ENCODE data around the gene SETX.

The SETX gene

DNA sequence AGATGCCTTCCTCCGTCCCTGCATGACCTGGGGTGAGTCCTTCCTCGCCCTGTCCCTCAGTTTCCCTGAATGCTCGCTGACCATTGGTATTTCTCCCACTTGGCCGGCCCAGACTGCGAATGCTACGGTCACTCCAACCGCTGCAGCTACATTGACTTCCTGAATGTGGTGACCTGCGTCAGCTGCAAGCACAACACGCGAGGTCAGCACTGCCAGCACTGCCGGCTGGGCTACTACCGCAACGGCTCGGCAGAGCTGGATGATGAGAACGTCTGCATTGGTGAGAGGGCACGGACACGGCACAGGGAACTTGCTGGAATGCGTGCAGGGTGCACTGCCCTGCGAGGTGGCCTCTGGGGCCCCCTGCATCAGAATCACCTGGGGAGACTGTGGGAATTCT is 115.8 kb downstream of the SETX start:
- DNase-seq = peak in 1 of 2 experiments; percentile 28

DNA sequence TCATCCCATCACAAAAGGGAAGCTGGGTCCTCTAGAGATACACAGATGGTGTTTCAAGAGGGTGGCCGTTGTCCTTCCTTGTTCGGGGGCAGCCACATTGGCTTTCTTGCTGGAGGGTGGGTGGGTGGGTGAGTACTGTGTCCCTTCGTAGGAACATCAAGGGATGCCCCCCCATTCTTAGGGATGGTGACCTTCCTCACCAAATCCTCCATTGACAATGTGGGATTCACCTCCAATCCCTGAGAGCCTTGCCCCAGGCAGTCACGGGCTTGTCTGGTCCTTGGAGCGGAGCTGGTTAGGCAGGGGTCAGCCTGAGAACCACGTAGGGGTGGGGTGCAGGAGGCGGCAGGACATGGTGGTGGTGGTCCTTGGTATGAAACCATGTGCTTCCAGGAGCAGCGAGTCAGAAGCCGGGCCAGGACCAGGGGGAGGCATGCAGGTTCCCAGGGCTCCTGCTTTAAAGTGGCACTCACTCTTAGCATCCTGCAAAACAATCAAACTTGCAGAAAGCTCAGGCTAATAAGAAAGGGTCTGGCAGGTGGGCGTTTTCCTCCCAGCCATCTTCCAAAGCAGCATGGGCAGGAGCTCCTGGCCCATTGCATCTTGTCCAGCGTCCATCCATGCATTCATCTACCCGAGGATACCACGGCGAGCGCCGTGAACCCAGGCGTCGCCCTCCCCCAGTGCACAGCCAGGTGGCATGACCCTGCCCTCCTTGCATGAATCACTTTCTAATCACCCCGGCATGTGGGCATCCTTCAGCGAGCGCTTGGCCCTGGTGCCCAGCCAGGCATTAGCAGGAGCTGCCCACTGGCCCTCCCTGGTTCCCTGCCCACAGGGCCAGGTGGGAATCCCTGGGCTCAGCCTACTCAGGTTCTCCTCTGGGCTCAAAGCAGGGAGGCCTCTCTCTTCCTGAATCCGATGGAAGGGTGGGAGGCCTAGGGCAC is 116.5 kb downstream of the SETX start:
- DNase-seq = no peak

DNA sequence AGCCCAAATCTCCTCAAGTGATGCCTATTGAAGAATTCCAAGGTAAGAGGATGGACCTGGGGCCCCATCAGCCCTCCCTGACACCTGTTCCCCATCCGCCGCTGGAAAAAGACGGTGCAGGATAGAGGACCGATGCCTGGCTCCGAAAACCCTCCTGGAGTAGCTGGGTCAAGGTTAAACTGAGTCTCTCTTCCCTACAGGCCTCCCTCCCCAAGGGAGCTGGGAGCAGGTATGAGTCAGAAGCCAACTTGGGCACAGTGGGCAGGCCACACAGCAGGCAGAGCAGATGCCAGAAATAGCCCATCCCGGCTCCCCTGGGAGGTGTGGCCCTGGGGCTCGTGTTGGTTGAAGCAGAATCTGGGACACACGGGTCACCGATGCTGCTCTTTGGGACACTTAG is 117.3 kb downstream of the SETX start:
- DNase-seq = no peak

DNA sequence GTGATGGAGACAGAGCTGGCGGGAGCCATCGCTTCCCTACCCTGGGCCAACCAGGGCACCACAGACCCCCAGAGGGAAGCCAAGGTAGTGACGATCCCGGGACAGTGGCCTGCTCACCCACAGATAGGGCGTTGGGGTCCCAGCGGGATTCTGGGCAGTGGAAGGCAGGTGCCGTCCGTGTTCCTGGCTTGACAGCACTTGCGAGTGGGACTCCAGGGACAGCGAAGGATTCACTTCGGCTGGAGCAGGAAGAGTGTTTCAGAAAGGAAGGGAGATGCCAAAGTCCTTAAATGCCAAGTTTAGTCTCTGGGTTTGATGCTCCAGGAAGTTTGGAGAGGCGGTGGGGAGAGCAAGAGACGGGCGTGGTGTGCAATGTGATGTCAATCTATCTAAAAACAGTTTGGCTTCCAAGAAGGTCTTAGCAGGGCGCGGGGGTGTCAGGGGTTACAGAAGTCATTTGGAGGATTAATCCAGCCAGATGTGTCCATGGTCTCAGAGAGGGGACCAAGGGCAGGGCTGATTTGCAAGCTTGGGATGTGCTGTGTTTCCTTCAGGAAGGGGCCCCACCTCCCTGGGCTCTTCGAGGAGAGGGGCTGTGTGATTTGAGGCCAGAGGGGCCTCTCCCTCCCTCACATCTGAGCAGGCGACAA is 118.0 kb downstream of the SETX start:
- no peak for DNase-seq

DNA sequence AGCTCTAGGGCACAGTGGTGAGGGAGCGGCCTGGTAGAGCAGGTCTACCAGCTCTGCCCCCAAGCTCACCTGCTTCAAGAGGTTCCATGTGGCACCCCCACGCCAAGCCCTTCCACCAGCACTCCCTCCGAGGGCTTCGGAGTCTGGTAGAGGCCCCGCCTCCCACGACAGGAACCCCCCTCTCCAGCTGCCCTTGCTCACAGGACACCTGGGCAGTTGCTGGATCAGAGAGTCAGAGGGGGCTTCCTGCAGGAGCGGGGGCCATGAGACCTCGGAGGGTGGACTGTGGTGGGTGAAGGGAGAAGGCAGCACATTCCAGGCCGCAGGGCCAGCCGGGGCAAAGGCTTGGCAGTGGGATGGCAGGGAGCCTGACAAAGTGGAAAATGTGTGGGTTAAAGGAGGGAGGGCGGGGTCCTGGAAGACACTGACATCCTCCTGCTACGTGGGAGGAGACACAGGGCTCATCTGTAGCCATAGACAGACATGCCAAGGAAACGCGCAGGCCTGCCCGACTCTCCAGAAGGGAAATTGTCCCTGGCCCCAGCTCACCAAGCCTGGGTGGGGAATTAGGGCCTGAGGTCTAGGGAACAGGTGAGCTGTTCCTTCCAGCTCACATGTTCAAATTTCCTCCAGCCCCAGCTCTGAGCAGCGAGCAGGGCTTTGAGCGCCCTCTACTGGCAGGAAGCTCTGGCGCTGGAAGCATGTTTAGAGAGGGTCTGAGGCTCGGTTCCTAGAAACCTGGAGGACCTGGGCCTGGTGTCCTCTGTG is 118.7 kb downstream of the SETX start:
- DNase-seq = peak; percentile 54 to 71

DNA sequence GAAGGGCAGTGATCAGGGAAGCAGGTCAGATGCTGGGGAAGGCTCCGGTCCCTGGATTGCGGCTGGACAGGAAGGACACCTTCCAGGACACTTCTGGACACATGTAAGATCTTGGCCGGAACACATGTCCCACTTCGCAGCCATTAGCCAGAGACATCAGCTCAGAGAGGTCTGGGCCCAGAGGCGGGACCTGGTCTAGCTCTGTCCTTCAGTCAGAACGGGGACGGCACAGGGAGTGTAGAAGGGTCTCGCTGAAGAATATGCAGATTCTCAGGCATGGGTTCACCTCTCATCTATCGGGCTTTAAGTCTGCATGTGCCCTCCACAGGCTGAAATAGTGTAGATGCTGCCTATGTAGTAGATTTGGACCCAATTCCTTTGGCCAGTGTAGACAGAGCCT is 119.7 kb downstream of the SETX start:
- DNase-seq = no peak

DNA sequence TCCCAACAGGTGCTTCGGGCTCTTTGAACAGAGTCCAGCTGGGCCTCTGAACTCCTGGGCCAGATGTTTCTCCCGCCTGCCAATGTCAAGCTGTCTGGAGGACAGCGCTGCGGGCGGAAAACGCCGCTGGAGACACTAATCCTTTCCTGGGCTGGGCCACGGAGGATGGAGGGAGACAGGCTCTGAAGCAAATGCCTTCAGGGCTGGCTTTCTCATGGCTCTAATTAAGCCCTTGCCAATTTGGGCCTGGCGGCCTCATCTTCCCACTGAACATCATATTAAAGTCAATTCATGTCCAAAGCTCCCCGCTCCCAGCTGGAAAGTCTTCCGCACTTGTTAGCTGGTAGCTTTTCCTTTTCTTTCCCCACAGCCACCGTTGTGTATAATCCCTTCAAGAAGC is 120.3 kb downstream of the SETX start:
- no peak for DNase-seq

DNA sequence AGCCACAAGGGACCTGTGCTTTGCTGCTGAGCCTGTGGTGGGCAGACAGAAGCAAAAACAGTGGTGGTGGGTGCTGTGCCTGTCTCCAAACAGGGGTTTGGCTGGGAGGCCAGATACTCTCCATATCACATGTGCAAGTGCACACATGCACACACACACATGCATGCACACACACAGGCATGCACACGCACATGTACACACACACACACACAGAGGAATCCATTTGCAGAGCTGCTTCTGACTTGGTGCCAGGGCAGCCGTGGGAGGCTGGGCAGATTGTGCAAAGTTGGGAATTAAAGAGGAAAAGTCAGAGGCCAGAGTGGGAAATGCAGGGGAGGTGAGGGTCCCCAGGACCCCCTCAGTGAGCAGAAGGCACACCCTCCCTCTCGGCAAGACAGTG is 121.6 kb downstream of the SETX start:
- no peak for DNase-seq

DNA sequence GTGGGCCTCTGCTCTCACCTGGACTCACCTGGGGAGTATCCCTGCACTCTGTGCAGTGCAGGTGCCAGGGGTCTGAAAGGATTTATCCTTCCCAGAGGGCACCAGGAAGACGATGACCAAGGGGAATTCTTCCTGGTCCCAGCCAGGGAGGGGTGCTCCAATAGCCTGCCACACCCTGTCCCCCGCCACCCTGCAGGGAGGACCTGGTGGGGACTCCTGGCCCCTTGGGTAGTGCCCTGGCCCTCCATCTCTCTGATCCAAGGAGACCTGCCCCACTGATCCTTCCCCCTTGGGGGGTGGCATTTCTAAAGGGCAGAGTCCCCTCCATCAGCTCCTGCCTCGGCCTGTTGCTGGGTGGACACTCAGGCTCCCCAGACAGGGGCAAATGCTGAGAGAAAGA is 122.3 kb downstream of the SETX start:
- no peak for DNase-seq

DNA sequence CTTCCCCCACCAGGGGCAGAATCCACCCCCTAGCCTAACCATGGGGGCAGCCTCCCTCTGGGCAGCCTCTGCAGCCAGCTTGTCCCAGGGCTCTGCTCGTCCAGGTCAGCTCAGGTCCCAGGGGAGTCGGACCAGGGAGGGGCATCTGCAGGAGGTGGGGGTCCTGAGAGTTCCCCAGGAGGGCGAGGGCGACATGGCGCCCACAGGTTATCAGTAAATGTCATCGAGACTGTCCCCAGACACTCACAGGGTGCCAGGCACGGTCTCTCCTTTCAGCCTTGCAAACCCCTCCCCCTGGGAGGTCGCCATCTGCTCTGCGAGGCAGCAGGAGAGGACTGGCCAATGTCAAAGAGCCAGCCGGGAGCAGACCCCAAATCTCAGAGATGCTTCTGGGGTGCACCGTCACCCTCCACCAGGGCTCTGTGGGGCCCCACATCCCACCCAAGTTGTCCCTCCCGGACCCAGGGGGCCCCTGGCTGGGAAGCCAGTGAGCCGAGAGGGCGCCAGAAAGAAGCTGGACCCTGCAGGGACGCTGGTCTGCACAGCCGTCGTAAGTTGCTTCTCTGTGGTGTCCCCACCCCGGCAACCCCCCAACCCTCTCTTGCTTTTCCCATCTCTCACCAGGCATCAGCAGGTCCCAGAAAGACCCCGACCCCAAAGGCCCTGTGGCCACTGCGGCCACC is 123.6 kb downstream of the SETX start:
- DNase-seq = no peak

DNA sequence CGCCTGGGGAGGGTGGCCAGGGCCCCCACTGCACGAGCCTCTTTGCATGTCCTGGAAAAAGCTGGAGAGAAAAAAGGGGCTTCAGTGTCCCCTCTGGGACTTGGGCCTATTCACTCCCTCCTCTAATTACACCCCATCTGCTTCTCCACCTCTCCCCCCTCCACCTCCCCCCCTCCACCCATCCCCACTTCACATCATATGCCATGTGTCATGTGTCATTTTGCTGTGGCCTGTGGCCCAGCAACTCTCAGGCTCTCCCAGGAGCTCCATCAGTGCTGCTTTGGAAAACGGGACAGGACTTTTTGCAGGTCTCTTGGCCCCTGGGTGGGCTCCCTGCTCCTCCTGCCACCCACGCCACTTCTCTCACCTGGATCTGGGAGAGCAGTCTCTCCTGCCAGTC is 124.2 kb downstream of the SETX start:
- DNase-seq = no peak

DNA sequence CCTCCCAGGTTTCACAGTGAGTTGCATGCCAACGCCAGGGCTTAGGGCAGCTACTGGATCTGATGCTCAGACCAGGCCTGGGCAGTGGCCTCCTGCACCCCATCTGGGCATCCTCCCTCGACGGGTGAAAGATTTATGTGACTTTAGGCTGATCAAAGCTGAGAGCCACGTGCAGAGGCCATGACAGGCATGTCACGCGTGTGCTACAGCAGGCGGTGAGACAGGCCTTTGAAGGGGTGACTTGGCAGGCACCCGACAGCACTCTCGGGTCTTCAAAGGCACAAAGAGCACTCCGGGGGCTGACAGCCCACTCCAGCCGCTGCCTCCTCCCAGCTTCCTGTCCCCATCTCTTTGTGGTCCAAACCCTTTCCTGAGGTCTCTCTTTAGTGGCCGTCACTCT is 126.7 kb downstream of the SETX start:
- DNase-seq = no peak

DNA sequence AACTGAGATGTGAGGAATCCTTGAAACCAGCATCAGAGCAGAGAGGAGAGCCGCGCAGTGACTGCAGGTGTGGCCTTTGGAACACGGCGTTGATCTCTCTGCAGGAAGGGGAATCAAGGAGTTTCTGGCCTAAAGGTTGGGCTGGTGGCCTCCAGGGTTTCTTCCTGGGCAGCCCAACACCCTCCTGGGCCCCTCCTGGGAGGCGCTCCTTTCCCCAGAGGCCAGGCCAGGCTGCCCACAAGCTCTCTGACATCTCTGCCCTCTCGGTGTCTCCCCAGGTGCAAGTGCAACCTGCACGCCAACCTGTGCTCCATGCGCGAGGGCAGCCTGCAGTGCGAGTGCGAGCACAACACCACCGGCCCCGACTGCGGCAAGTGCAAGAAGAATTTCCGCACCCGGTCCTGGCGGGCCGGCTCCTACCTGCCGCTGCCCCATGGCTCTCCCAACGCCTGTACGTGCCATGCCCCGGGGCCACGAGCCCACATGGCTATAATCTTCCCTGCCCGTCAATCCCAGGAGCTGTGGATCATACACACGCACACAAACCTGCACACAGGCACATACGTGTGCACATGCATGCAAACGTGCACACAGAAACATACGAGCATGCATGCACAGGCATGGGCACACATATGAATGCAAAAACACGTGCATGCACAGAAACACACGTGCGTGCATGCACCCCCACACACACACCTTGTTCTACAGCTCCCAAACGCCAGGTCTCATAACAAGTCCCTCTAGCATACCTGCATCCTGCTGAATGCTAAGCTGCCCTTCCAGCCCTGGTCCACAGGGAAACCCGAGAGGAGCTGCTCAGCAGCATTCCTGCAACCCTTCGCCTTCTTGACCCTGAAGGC is 128.0 kb downstream of the SETX start:
- DNase-seq = no peak

DNA sequence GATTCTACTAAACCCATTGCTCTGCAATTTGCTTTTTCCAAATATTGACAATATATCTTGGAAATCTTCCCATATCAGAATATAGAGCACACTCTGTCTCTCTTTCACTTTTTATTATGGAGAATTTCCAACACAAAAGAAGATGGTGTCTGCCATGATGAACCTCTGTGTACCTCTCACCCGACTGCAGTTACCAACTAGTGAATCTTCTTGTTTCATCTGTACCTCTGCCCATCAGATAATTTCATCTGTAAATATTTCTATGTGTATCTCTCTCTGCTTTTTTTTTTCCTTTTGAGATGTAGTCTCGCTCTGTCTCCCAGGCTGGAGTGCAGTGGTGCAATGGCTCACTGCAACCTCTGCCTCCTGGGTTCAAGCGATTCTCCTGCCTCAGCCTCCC is 130.1 kb downstream of the SETX start:
- DNase-seq = no peak

DNA sequence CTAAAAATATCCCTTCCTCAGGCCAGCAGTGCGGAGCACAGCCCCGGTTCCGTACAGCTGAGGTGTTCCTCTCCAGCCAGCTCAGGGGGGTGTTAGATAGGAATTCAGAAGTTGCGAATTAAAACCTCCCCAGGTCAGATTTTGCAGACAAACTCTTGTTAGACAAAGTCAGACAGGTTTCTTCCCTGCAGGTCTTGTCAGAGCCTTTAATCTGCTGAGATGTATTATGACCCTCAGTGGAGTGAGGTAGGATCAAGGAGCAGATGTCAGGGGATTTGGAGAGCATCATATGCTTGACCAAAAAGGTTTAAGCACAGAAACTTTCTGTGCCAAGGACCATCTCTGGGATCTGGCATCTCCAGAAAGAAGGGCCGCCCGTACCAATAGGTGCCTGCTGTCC is 132.8 kb downstream of the SETX start:
- no peak for DNase-seq

DNA sequence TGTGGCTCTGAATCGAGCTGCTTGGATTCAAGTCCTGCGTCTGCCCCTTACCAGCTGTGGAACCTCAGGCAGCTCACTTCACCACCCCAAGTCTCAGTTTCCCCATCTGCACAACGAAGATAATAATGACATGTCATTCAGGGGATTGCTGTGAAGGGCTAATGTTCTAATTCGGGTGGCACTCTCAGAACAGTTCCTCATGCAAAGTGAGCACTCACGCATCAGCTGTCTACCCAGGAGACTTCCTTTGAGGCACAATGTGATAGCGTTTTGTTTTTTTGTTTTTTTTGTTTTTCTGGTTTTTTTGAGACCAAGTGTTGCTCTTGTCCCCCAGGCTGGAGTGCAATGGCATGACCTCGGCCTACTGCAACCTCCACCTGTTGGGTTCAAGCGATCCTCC is 136.6 kb downstream of the SETX start:
- no peak for DNase-seq

DNA sequence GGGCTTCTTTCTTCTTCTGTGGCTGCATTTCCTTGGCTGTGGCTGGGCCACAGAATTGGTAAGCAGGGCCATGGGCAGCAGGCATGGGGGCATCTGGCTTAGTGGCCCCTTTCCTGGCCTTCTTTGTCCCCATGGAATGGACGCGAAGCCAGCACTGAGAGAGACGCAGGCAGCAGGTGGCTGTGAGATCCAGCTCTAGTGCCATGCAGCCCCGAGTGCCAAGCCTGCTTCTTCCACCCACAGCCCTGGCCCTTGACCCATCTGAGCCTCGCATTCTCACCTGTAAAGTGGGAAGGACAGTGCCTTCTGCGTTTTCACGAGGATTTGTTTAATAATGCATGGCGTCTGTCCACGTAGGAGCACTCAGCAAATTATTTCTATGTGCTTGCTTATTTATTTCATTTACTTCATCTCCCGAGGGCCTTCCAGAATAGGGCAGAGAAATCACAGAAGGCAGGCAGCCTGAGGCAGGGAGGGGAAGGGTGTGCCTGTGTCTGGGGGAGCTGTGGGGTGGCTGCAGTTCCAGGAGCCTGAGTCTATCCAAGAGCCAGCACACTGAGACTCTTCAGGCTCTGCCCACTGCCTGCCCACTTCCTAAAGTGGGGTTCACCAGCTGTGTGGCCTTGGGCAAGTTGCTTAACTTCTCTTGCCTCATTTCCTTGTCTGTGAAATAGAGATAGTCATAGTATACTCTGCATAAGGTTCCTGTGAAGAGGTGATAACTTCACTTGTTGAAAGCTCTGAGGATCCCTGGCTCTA is 137.7 kb downstream of the SETX start:
- DNase-seq = no peak

DNA sequence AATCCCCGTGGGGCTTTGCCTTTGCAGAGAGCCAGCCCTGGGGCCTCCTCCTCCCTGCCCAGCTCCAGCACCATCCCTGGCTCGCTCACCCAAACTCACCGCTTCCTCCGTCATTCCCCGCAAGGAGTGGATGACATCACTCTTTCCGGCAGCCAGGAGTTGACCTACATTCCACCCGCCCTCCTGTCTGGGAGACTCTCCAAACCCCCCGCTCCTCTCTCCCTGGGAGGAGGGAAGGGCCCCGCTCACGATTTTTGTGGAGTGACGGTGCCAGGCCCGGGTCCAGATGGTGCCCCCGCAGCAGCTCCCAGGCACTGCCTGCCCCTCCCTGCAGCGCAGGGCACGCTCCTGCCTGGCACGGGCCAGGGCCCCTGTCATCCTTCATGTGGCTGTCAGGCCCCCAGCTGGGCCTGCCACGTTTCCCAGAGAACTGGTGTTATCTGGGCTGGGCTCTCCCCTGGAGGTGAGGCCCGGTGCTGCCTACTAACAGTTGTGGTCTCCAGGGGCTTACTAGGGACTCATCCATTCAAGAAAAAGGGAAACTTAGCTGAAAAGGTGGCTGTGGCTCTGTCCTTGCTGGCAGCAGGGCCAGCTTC is 140.7 kb downstream of the SETX start:
- DNase-seq = peak; percentile 74 to 88

DNA sequence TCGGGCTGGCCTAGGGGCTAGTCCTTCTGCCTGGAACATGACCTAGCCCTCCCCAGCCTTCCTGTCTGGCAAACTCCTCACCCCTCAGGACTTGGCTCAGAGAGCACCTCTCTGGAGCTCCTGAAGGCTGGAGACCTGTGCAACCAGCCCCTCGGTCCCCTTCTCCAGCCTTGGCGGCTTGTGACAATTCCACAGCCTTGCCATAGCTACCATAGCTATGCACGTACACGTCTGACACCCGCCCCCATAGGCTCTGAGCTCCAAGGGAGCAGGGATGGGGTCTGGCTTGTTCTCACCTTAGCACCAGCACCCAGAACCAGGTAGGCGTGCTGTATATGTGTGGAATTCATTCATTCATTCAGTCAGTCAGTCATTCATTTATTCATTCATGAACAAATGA is 143.2 kb downstream of the SETX start:
- DNase-seq = no peak

Data from SHP77 (cell line).